MM.1S (cell line): ENCODE data around the gene ZDHHC1.

Source experiments
- DNase-seq: peaks from one replicate; pipeline ENCODE4 v3.0.0-alpha.2; 2015
- H2AFZ ChIP-seq: fragments of 300-600 bp; sonication (generic); 2 replicates; pipeline ENCODE4 v1.6.0; 2016; ENCODE audit warnings: antibody characterized with exemption, low read length
- H3F3A ChIP-seq: fragments of 300-600 bp; sonication (generic); 2 replicates; pipeline ENCODE4 v1.6.1; 2016; ENCODE audit warnings: mild to moderate bottlenecking, antibody characterized with exemption, low read length, moderate library complexity, mixed read lengths; ENCODE audit not compliant: insufficient read depth
- H3K27ac ChIP-seq: fragments of 300-600 bp; sonication (generic); 2 replicates; pipeline ENCODE4 v1.5.1; 2016; ENCODE audit warnings: mild to moderate bottlenecking, low read length
- H3K27me3 ChIP-seq: fragments of 300-600 bp; sonication (generic); replicated peaks from 2 replicates; pipeline ENCODE4 v1.6.0; 2016; ENCODE audit warnings: low read length; ENCODE audit not compliant: insufficient read depth
- H3K36me3 ChIP-seq: fragments of 300-600 bp; sonication (generic); replicated peaks from 2 replicates; pipeline ENCODE4 v1.6.1; 2016; ENCODE audit warnings: mild to moderate bottlenecking, low read length, mixed read lengths; ENCODE audit not compliant: insufficient read depth
- H3K4me1 ChIP-seq: fragments of 300-600 bp; sonication (generic); 2 replicates; pipeline ENCODE4 v1.6.1; 2016; ENCODE audit warnings: low read length, mixed read lengths
- H3K4me2 ChIP-seq: fragments of 300-600 bp; sonication (generic); 2 replicates; pipeline ENCODE4 v1.6.0; 2016; ENCODE audit warnings: low read depth, low read length
- H3K4me3 ChIP-seq: fragments of 300-600 bp; sonication (generic); 2 replicates; pipeline ENCODE4 v1.5.1; 2016; ENCODE audit warnings: low read length, mixed read lengths
- H3K79me2 ChIP-seq: fragments of 300-600 bp; sonication (generic); 2 replicates; pipeline ENCODE4 v1.6.1; 2016; ENCODE audit warnings: mixed run types, low read length, mixed read lengths
- H3K9ac ChIP-seq: fragments of 300-600 bp; sonication (generic); 2 replicates; pipeline ENCODE4 v1.6.1; 2016; ENCODE audit warnings: low read length, mixed read lengths
- H3K9me2 ChIP-seq: fragments of 300-600 bp; sonication (generic); replicated peaks from 2 replicates; pipeline ENCODE4 v1.6.1; 2016; ENCODE audit warnings: mild to moderate bottlenecking, low read length, mixed read lengths; ENCODE audit not compliant: insufficient read depth
- H3K9me3 ChIP-seq: fragments of 300-600 bp; sonication (generic); replicated peaks from 2 replicates; pipeline ENCODE4 v1.6.1; 2016; ENCODE audit warnings: mild to moderate bottlenecking, low read length, mixed read lengths; ENCODE audit not compliant: insufficient read depth
- H4K20me1 ChIP-seq: fragments of 300-600 bp; sonication (generic); 2 replicates; pipeline ENCODE4 v1.6.1; 2016; ENCODE audit warnings: mild to moderate bottlenecking, low read length, moderate library complexity, mixed read lengths; ENCODE audit not compliant: insufficient read depth
- CTCF ChIP-seq: fragments of 300-600 bp; sonication (generic); IDR thresholded peaks from 2 replicates; pipeline ENCODE4 v1.5.1; 2016; ENCODE audit warnings: antibody characterized with exemption, low read length, mixed read lengths
- EZH2 ChIP-seq: fragments of 300-600 bp; sonication (generic); optimal IDR thresholded peaks from 2 replicates; pipeline ENCODE3; 2017; ENCODE audit warnings: low read depth, mild to moderate bottlenecking, antibody characterized with exemption, low read length, mixed read lengths
- EZH2phosphoT487 ChIP-seq: fragments of 300-600 bp; sonication (generic); IDR thresholded peaks from 2 replicates; pipeline ENCODE4 v1.6.1; 2018; ENCODE audit warnings: antibody characterized with exemption, low read length

The ZDHHC1 gene

GRCh38 chr16:67349172-67349571 is 67.1 kb downstream of the ZDHHC1 start:
- H3K4me2 ChIP-seq: no peak overlapping the region
- H3K9ac ChIP-seq: no peak overlapping the region
- H3K4me3 ChIP-seq: no peak overlapping the region
- H3K27ac ChIP-seq: no peak overlapping the region
- H3K36me3 ChIP-seq: no peaks in the 10 kb centered on the region
- no peak overlapping the region for H2AFZ ChIP-seq
- H3K9me2 ChIP-seq: no peaks in the 10 kb centered on the region
- H4K20me1 ChIP-seq: no peaks in the 10 kb centered on the region
- no peaks in the 10 kb centered on the region for H3K79me2 ChIP-seq
- no peaks in the 10 kb centered on the region for H3K27me3 ChIP-seq
- H3F3A ChIP-seq: no peaks in the 10 kb centered on the region
- DNase-seq: peak; percentile 38
- peak; percentile 43 for TF ChIP-seq CTCF
- no peak for TF ChIP-seq EZH2phosphoT487
- TF ChIP-seq EZH2: no peak
- H3K9me3 ChIP-seq: no peaks in the 10 kb centered on the region
- H3K4me1 ChIP-seq: no peaks in the 10 kb centered on the region

- TF ChIP-seq EZH2: no peak
- no peak for TF ChIP-seq CTCF
- no peak for TF ChIP-seq EZH2phosphoT487
- no peak overlapping the region for H3K27ac ChIP-seq
- no peak overlapping the region for H3K4me2 ChIP-seq
Observed at GRCh38 chr16:67346341-67346740, 69.9 kb downstream of the ZDHHC1 start.

GRCh38 chr16:67345401-67345800 is 70.9 kb downstream of the ZDHHC1 start:
- H4K20me1 ChIP-seq: no peaks in the 10 kb centered on the region
- TF ChIP-seq EZH2 (no peak), CTCF (no peak), EZH2phosphoT487 (no peak)
- no peaks in the 10 kb centered on the region for H3F3A ChIP-seq
- no peak overlapping the region for H3K9ac ChIP-seq
- DNase-seq: no peak
- H3K4me3 ChIP-seq: no peak overlapping the region
- H3K36me3 ChIP-seq: no peaks in the 10 kb centered on the region
- no peak overlapping the region for H2AFZ ChIP-seq
- H3K27ac ChIP-seq: no peak overlapping the region
- H3K27me3 ChIP-seq: no peaks in the 10 kb centered on the region
- H3K9me3 ChIP-seq: no peaks in the 10 kb centered on the region
- H3K4me2 ChIP-seq: no peak overlapping the region
- no peaks in the 10 kb centered on the region for H3K79me2 ChIP-seq
- no peaks in the 10 kb centered on the region for H3K9me2 ChIP-seq
- no peaks in the 10 kb centered on the region for H3K4me1 ChIP-seq

More at GRCh38 chr16:67346341-67346740, 69.9 kb downstream of the ZDHHC1 start:
- no peaks in the 10 kb centered on the region for H3K9me3 ChIP-seq
- no peaks in the 10 kb centered on the region for H3F3A ChIP-seq
- no peaks in the 10 kb centered on the region for H3K79me2 ChIP-seq
- H3K9ac ChIP-seq: no peak overlapping the region
- no peaks in the 10 kb centered on the region for H3K9me2 ChIP-seq
- H4K20me1 ChIP-seq: no peaks in the 10 kb centered on the region
- no peaks in the 10 kb centered on the region for H3K36me3 ChIP-seq
- no peak for DNase-seq
- no peak overlapping the region for H3K4me3 ChIP-seq
- H3K27me3 ChIP-seq: no peaks in the 10 kb centered on the region
- H2AFZ ChIP-seq: no peak overlapping the region
- no peaks in the 10 kb centered on the region for H3K4me1 ChIP-seq
